ENCODE results near the gene NETO1. TPM values are rescaled to one million over a fixed set of nuclear protein-coding genes. Genes with fewer than 3 reads are reported as not detected.

Gene NETO1
- total RNA-seq (2012; rRNA removed) = not detected in 2 replicates

- Histone ChIP-seq H3K9me3 (replicated peaks; ENCODE audit: low read length) (no peaks in the 10 kb centered on the region), H3K36me3 (ENCODE audit: insufficient read depth, low read length) (no peaks in the 10 kb centered on the region), H3K9ac (ENCODE audit: low read depth, low read length) (no peak within 1 kb of the TSS), H3K4me3 (ENCODE audit: low read length) (peak within 1 kb of the TSS; percentile 51), H3K4me2 (ENCODE audit: low read length) (no peak within 1 kb of the TSS), H3K27me3 (ENCODE audit: control insufficient read depth, insufficient read depth, low read length) (peaks cover 5% of the 10 kb centered on the region), H3K4me1 (ENCODE audit: control insufficient read depth, insufficient read depth, low read length) (no peaks in the 10 kb centered on the region)
Observed at GRCh38 chr18:72867746-72868584, at the start of gene NETO1. Gene NETO1, minus strand, starts transcription at chr18:72867987. Its CDS starts 696 bp downstream, at chr18:72867291.

DNA sequence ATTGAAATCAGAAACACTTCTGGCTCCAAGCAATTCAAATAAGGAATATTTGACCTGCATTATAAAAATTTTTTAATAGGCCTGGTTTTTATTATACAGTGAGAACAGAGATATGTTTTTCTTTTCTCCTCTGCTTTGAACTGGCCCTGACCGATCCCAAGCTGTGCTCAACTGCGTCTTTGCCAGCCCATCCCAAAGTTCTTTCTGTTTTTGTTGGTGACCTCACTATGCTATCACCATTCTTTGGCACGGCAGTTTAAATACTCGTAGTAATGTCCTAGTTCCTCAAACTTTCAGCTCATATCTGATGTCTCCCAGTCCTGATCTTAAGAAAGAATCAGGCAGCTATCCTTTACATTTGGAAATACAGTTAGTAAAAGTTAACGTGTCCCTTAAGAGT is 42.3 kb upstream of the NETO1 start:
- Histone ChIP-seq H3K9me3 (replicated peaks; ENCODE audit: low read length) (peaks cover 4% of the 10 kb centered on the region), H3K36me3 (ENCODE audit: insufficient read depth, low read length) (no peaks in the 10 kb centered on the region), H3K27me3 (ENCODE audit: control insufficient read depth, insufficient read depth, low read length) (no peaks in the 10 kb centered on the region), H3K4me1 (ENCODE audit: control insufficient read depth, insufficient read depth, low read length) (no peaks in the 10 kb centered on the region), H3K9ac (ENCODE audit: low read depth, low read length) (no peak overlapping the region), H3K4me3 (ENCODE audit: low read length) (no peak overlapping the region), H3K4me2 (ENCODE audit: low read length) (no peak overlapping the region)

GRCh38 chr18:72908181-72908580 is 40.4 kb upstream of the NETO1 start:
- Histone ChIP-seq H3K9me3 (replicated peaks; ENCODE audit: low read length) (peaks cover 4% of the 10 kb centered on the region), H3K4me1 (ENCODE audit: control insufficient read depth, insufficient read depth, low read length) (no peaks in the 10 kb centered on the region), H3K4me2 (ENCODE audit: low read length) (no peak overlapping the region), H3K9ac (ENCODE audit: low read depth, low read length) (no peak overlapping the region), H3K36me3 (ENCODE audit: insufficient read depth, low read length) (no peaks in the 10 kb centered on the region), H3K4me3 (ENCODE audit: low read length) (no peak overlapping the region), H3K27me3 (ENCODE audit: control insufficient read depth, insufficient read depth, low read length) (no peaks in the 10 kb centered on the region)

GRCh38 chr18:72903033-72903432 is 35.2 kb upstream of the NETO1 start:
- H3K9me3 ChIP-seq (replicated peaks; ENCODE audit: low read length) = peaks cover 4% of the 10 kb centered on the region
- no peak overlapping the region for H3K4me2 ChIP-seq (ENCODE audit: low read length)
- no peaks in the 10 kb centered on the region for H3K4me1 ChIP-seq (ENCODE audit: control insufficient read depth, insufficient read depth, low read length)
- no peak overlapping the region for H3K9ac ChIP-seq (ENCODE audit: low read depth, low read length)
- no peaks in the 10 kb centered on the region for H3K27me3 ChIP-seq (ENCODE audit: control insufficient read depth, insufficient read depth, low read length)
- H3K4me3 ChIP-seq (ENCODE audit: low read length) = no peak overlapping the region
- H3K36me3 ChIP-seq (ENCODE audit: insufficient read depth, low read length) = no peaks in the 10 kb centered on the region

GRCh38 chr18:72899338-72899737 is 31.6 kb upstream of the NETO1 start:
- Histone ChIP-seq H3K36me3 (ENCODE audit: insufficient read depth, low read length) (no peaks in the 10 kb centered on the region), H3K27me3 (ENCODE audit: control insufficient read depth, insufficient read depth, low read length) (no peaks in the 10 kb centered on the region), H3K9me3 (replicated peaks; ENCODE audit: low read length) (peaks cover 5% of the 10 kb centered on the region), H3K4me1 (ENCODE audit: control insufficient read depth, insufficient read depth, low read length) (no peaks in the 10 kb centered on the region), H3K4me3 (ENCODE audit: low read length) (no peak overlapping the region), H3K4me2 (ENCODE audit: low read length) (no peak overlapping the region), H3K9ac (ENCODE audit: low read depth, low read length) (no peak overlapping the region)

DNA sequence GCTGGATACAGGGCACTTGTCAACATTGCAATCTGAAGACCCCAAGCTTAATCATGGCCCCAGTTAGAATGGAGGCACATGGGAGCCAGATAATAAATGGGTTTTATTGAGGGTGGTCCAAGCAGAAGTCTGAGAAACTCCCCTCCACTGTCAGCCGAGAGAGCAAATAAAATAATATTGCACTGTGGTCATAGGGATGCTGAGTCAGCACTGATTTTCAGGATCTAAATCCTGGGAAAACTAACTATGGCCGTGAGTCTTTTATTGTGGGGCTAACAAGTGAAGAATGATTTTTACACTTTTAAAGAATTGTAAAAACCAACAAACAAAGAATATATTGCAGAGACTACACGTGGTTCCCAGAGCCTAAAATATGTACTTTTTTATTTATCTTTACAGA is 31.1 kb upstream of the NETO1 start:
- H3K27me3 ChIP-seq (ENCODE audit: control insufficient read depth, insufficient read depth, low read length) = no peaks in the 10 kb centered on the region
- H3K4me1 ChIP-seq (ENCODE audit: control insufficient read depth, insufficient read depth, low read length) = no peaks in the 10 kb centered on the region
- no peak overlapping the region for H3K4me3 ChIP-seq (ENCODE audit: low read length)

GRCh38 chr18:72895548-72895947 is 27.8 kb upstream of the NETO1 start:
- Histone ChIP-seq H3K27me3 (ENCODE audit: control insufficient read depth, insufficient read depth, low read length) (no peaks in the 10 kb centered on the region), H3K4me3 (ENCODE audit: low read length) (no peak overlapping the region), H3K4me2 (ENCODE audit: low read length) (no peak overlapping the region), H3K36me3 (ENCODE audit: insufficient read depth, low read length) (no peaks in the 10 kb centered on the region), H3K9ac (ENCODE audit: low read depth, low read length) (no peak overlapping the region), H3K9me3 (replicated peaks; ENCODE audit: low read length) (peaks cover 5% of the 10 kb centered on the region), H3K4me1 (ENCODE audit: control insufficient read depth, insufficient read depth, low read length) (no peaks in the 10 kb centered on the region)

More for the DNA sequence above, 31.1 kb upstream of the NETO1 start:
- no peak overlapping the region for H3K4me2 ChIP-seq (ENCODE audit: low read length)
- H3K36me3 ChIP-seq (ENCODE audit: insufficient read depth, low read length) = no peaks in the 10 kb centered on the region
- no peak overlapping the region for H3K9ac ChIP-seq (ENCODE audit: low read depth, low read length)
- peaks cover 5% of the 10 kb centered on the region for H3K9me3 ChIP-seq (replicated peaks; ENCODE audit: low read length)

DNA sequence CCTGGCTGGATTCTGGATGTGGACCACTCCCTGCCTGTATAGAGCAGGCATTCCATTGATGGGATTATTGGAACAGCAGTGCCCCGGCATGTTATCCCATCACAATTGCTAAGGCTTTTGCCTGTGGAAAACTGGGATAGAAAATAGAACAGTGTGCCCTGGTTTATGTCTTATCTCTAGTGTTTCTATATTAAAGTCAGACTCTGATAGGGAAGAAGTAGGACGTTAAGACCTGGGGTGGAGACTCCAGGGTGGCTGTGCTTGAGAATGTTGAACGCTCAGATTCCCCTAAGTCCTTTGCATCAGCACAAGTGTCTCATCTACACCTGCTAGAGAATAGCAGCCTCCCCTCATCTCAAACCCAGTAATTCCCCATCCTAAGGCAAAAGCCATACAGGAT is 10.8 kb upstream of the NETO1 start:
- Histone ChIP-seq H3K9ac (ENCODE audit: low read depth, low read length) (no peak overlapping the region), H3K9me3 (replicated peaks; ENCODE audit: low read length) (peaks cover 4% of the 10 kb centered on the region), H3K36me3 (ENCODE audit: insufficient read depth, low read length) (no peaks in the 10 kb centered on the region), H3K4me3 (ENCODE audit: low read length) (no peak overlapping the region), H3K4me1 (ENCODE audit: control insufficient read depth, insufficient read depth, low read length) (no peaks in the 10 kb centered on the region), H3K27me3 (ENCODE audit: control insufficient read depth, insufficient read depth, low read length) (no peaks in the 10 kb centered on the region), H3K4me2 (ENCODE audit: low read length) (no peak overlapping the region)

- peaks cover 2% of the 10 kb centered on the region for H3K9me3 ChIP-seq (replicated peaks; ENCODE audit: low read length)
- H3K36me3 ChIP-seq (ENCODE audit: insufficient read depth, low read length) = no peaks in the 10 kb centered on the region
- H3K4me3 ChIP-seq (ENCODE audit: low read length) = no peak overlapping the region
- no peak overlapping the region for H3K4me2 ChIP-seq (ENCODE audit: low read length)
- H3K27me3 ChIP-seq (ENCODE audit: control insufficient read depth, insufficient read depth, low read length) = no peaks in the 10 kb centered on the region
- H3K4me1 ChIP-seq (ENCODE audit: control insufficient read depth, insufficient read depth, low read length) = no peaks in the 10 kb centered on the region
- H3K9ac ChIP-seq (ENCODE audit: low read depth, low read length) = no peak overlapping the region
Observed at GRCh38 chr18:72878143-72878542, 10.4 kb upstream of the NETO1 start.

- Histone ChIP-seq H3K27me3 (ENCODE audit: control insufficient read depth, insufficient read depth, low read length) (peaks cover 5% of the 10 kb centered on the region), H3K4me3 (ENCODE audit: low read length) (no peak overlapping the region)
Observed at GRCh38 chr18:72871091-72871490, 3.3 kb upstream of the NETO1 start.

DNA sequence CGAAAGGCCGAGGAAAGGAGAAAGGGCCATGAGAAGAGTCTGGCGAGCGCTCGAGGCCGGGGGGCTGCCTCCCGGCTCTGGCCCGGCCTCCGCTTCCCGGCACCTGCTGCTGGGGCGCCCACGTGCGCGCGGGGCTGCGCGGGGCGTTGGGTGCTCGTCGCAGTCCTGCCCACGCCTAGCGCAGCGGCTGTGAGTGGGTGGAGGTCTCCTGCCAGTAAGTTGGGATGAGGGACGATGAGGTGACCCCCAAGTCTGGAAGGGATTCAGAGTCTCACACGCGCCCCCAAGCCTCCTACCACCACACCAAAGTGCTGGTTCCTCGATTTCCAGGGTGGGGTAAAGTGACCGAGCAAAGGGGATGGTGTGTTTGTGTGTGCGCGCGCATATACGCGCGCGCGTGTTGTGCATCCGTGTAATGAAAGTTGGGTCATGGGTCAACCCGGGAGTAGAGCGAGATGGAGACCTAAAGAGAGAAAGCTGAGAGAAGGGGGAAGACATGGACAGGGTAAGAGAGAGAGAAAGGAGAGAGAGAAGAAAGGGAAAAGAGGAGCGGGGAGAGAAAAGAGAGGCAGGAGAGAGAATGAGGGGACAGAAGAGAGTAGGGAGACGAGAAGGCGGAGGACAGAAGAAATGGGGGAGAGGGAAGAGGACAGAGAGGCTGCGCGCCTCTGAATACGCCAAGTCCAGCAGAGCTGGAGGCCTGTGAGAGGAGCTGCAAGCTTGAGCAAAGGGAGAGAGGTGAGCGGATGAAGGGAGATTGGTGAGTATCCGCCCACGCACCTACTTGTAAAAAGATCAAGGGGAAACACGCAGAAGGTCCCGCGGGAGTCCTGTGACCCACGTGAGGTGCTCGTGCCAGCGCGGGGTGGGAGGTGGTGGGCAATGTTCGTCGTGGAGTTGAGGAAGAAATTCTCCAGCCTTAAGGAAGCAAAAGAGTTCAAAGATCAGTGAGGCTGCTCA is 1.7 kb upstream of the NETO1 start:
- Histone ChIP-seq H3K4me2 (ENCODE audit: low read length) (no peak overlapping the region), H3K4me3 (ENCODE audit: low read length) (no peak overlapping the region), H3K4me1 (ENCODE audit: control insufficient read depth, insufficient read depth, low read length) (no peaks in the 10 kb centered on the region), H3K27me3 (ENCODE audit: control insufficient read depth, insufficient read depth, low read length) (peaks cover 5% of the 10 kb centered on the region), H3K9me3 (replicated peaks; ENCODE audit: low read length) (no peaks in the 10 kb centered on the region), H3K36me3 (ENCODE audit: insufficient read depth, low read length) (no peaks in the 10 kb centered on the region), H3K9ac (ENCODE audit: low read depth, low read length) (no peak overlapping the region)

More at GRCh38 chr18:72871091-72871490, 3.3 kb upstream of the NETO1 start:
- Histone ChIP-seq H3K9ac (ENCODE audit: low read depth, low read length) (no peak overlapping the region), H3K36me3 (ENCODE audit: insufficient read depth, low read length) (no peaks in the 10 kb centered on the region), H3K4me1 (ENCODE audit: control insufficient read depth, insufficient read depth, low read length) (no peaks in the 10 kb centered on the region), H3K4me2 (ENCODE audit: low read length) (no peak overlapping the region), H3K9me3 (replicated peaks; ENCODE audit: low read length) (no peaks in the 10 kb centered on the region)
